Smooth muscle cell (in vitro differentiated cells): Measurements from ENCODE around the gene RTF1. TPM values are rescaled to one million over a fixed set of nuclear protein-coding genes. Genes with fewer than 3 reads are reported as not detected.

Experiments used
- DNase-seq: peaks from one replicate; lab custom pipeline; 2025; ENCODE audit not compliant: unreplicated experiment; lab: John Stamatoyannopoulos, UW
- H2AFZ ChIP-seq: fragments of 200-600 bp; sonication (generic); 2 replicates; pipeline ENCODE4 v1.6.0; 2016; ENCODE audit warnings: antibody characterized with exemption, low read depth, mild to moderate bottlenecking
- H3F3A ChIP-seq: fragments of 200-600 bp; sonication (generic); 2 replicates; pipeline ENCODE4 v1.6.0; 2017; ENCODE audit warnings: antibody characterized with exemption, low read depth
- H3K27ac ChIP-seq: fragments of 200-600 bp; sonication (generic); 2 replicates; pipeline ENCODE4 v1.5.1; 2016; ENCODE audit warnings: low read depth, mild to moderate bottlenecking
- H3K27me3 ChIP-seq: fragments of 200-600 bp; sonication (generic); 2 replicates; pipeline ENCODE4 v1.6.1; 2016; ENCODE audit warnings: low read depth, mild to moderate bottlenecking
- H3K36me3 ChIP-seq: fragments of 200-600 bp; sonication (generic); 2 replicates; pipeline ENCODE4 v1.5.1; 2016; ENCODE audit warnings: low read depth
- H3K4me1 ChIP-seq: fragments of 200-600 bp; sonication (generic); 2 replicates; pipeline ENCODE4 v1.5.1; 2016; ENCODE audit warnings: low read depth
- H3K4me2 ChIP-seq: fragments of 200-600 bp; sonication (generic); 2 replicates; pipeline ENCODE4 v1.6.0; 2016; ENCODE audit warnings: mild to moderate bottlenecking
- H3K4me3 ChIP-seq: fragments of 200-600 bp; sonication (generic); 2 replicates; pipeline ENCODE4 v1.5.1; 2016; ENCODE audit warnings: mild to moderate bottlenecking
- H3K79me2 ChIP-seq: fragments of 200-600 bp; sonication (generic); 2 replicates; pipeline ENCODE4 v1.6.0; 2016; ENCODE audit warnings: low read depth, mild to moderate bottlenecking
- H3K9ac ChIP-seq: fragments of 200-600 bp; sonication (generic); 2 replicates; pipeline ENCODE4 v1.6.0; 2016; ENCODE audit warnings: low read depth
- H3K9me3 ChIP-seq: fragments of 200-600 bp; sonication (generic); replicated peaks from 2 replicates; pipeline ENCODE4 v1.5.1; 2016; ENCODE audit warnings: low read depth
- H4K20me1 ChIP-seq: fragments of 200-600 bp; sonication (generic); 2 replicates; pipeline ENCODE4 v1.6.0; 2016; ENCODE audit warnings: low read depth
- WGBS: methylation state at CpG from one replicate; pipeline ENCODE4 v1.1.7; 2016; ENCODE audit warnings: low lambda C conversion rate; 5-methylcytosine and 5-hydroxymethylcytosine counted together
- polyA plus RNA-seq: library from polyadenylated mRNA; unstranded; fragments of >200 nt; fragmentation: Nextera tagmentation; extraction: Ambion mirVana; gene quantifications from 2 replicates; pipeline ENCODE4 v1.2.1, GENCODE V29; 2016
- total RNA-seq: library from RNA; depleted of rRNA; stranded (reverse); fragments of >200 nt; gene quantifications from 2 replicates; pipeline ENCODE4 v1.2.3, GENCODE V29; 2014
- TF ChIP-seq, protein P1 (sequence below): fragments of 200-600 bp; sonication (generic); IDR thresholded peaks from 2 replicates; pipeline ENCODE4 v1.5.1; 2017; ENCODE audit warnings: borderline replicate concordance, mild to moderate bottlenecking, antibody characterized with exemption; ENCODE audit not compliant: insufficient read depth, poor library complexity, severe bottlenecking

RTF1 gene
- total and polyA plus RNA-seq, 2 experiments from 2014 or later, result 25.7 to 68.1 TPM

- Histone ChIP-seq H2AFZ (no peak overlapping the region), H3K36me3 (no peaks in the 10 kb centered on the region), H3K4me3 (no peak overlapping the region), H3F3A (no peaks in the 10 kb centered on the region), H3K79me2 (no peaks in the 10 kb centered on the region), H4K20me1 (no peaks in the 10 kb centered on the region), H3K27ac (no peak overlapping the region), H3K4me2 (peak overlapping the region; percentile 54), H3K4me1 (peaks cover 11% of the 10 kb centered on the region), H3K9me3 (no peaks in the 10 kb centered on the region), H3K9ac (no peak overlapping the region), H3K27me3 (peaks cover 98% of the 10 kb centered on the region)
- 20% methylated on average over 52 of the region's 54 CpGs for WGBS
- DNase-seq, result no peak
- TF ChIP-seq, protein P1, sequence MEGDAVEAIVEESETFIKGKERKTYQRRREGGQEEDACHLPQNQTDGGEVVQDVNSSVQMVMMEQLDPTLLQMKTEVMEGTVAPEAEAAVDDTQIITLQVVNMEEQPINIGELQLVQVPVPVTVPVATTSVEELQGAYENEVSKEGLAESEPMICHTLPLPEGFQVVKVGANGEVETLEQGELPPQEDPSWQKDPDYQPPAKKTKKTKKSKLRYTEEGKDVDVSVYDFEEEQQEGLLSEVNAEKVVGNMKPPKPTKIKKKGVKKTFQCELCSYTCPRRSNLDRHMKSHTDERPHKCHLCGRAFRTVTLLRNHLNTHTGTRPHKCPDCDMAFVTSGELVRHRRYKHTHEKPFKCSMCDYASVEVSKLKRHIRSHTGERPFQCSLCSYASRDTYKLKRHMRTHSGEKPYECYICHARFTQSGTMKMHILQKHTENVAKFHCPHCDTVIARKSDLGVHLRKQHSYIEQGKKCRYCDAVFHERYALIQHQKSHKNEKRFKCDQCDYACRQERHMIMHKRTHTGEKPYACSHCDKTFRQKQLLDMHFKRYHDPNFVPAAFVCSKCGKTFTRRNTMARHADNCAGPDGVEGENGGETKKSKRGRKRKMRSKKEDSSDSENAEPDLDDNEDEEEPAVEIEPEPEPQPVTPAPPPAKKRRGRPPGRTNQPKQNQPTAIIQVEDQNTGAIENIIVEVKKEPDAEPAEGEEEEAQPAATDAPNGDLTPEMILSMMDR, result no peak
These were observed 86.1 kb downstream of the RTF1 start for GRCh38 chr15:41502795-41503668.

- WGBS, result 90% methylated on average over 5 of the region's 5 CpGs
- no peak overlapping the region for H3K27ac ChIP-seq
These were observed 86.7 kb downstream of the RTF1 start for GRCh38 chr15:41503669-41504010.

DNA sequence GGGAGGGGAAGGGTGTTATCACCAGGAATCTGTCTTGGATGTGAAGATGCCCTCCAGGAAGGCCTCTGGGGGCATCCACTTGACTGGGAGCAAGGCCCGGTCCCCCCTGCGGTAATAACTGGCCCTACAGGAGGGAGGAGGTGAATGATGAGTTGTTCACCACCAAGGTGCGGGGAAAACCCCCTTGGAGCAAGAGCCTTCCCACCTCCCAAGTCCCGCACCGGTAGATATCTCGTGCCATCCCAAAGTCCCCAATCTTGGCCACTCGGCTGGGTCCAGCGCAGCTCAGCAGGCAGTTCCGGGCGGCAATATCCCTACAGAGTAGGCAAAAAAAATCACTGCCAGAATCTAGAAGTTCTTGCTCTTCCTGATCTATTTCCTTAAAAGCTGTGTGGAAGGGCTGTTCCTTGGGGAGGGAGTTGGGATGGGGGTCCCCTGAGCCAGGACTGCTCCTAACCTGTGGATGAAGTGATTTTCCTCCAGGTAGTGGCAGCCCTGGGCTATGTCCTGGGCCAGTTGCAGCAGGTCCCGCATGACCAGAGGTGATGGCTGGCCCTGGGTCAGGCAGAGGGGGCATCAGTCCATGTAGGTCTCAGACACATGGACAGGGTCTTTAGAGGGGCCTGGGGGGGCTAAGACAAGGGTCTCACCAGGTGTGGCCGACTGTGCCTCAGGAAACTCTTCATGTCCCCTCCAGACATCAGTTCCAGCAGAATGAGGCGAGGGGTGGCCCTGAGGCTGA is 88.0 kb downstream of the RTF1 start:
- H3F3A ChIP-seq, result no peaks in the 10 kb centered on the region
- H3K4me3 ChIP-seq, result no peak overlapping the region
- H3K27me3 ChIP-seq, result peaks cover 97% of the 10 kb centered on the region
- TF ChIP-seq, protein P1, result no peak
- H4K20me1 ChIP-seq, result no peaks in the 10 kb centered on the region
- WGBS, result 86% methylated on average over 13 of the region's 13 CpGs
- peaks cover 11% of the 10 kb centered on the region for H3K4me1 ChIP-seq
- no peaks in the 10 kb centered on the region for H3K36me3 ChIP-seq
- H2AFZ ChIP-seq, result no peak overlapping the region
- DNase-seq, result no peak
- H3K9ac ChIP-seq, result no peak overlapping the region
- no peaks in the 10 kb centered on the region for H3K79me2 ChIP-seq
- no peaks in the 10 kb centered on the region for H3K9me3 ChIP-seq
- no peak overlapping the region for H3K4me2 ChIP-seq
- no peak overlapping the region for H3K27ac ChIP-seq

More at GRCh38 chr15:41503669-41504010, 86.7 kb downstream of the RTF1 start:
- H3K9ac ChIP-seq, result no peak overlapping the region
- no peaks in the 10 kb centered on the region for H3K79me2 ChIP-seq
- TF ChIP-seq, protein P1, result no peak
- no peak for DNase-seq
- no peak overlapping the region for H3K4me2 ChIP-seq
- H3K9me3 ChIP-seq, result no peaks in the 10 kb centered on the region
- H4K20me1 ChIP-seq, result no peaks in the 10 kb centered on the region
- H3F3A ChIP-seq, result no peaks in the 10 kb centered on the region
- H3K36me3 ChIP-seq, result no peaks in the 10 kb centered on the region
- H3K27me3 ChIP-seq, result peaks cover 97% of the 10 kb centered on the region
- no peak overlapping the region for H3K4me3 ChIP-seq
- no peak overlapping the region for H2AFZ ChIP-seq
- peaks cover 11% of the 10 kb centered on the region for H3K4me1 ChIP-seq
